Measurements from ENCODE around the gene MAP4K3. TPM values are rescaled to one million over a fixed set of nuclear protein-coding genes. Genes with fewer than 3 reads are reported as not detected.

The MAP4K3 gene
- total and polyA plus RNA-seq, 10 of the 15 experiments (the other 5 are each of a cell fraction or from before 2014, with no cell fraction given): 0.04 to 0.95 (median 0.21) TPM; not detected in 1

GRCh38 chr2:39227628-39228412, 209.3 kb downstream of the MAP4K3 start:
- ATAC-seq (peak; percentile 93), DNase-seq (ENCODE audit: low read depth, low spot score) (peak; percentile 28), FAIRE-seq (peak; percentile 84)
- no peaks in the 10 kb centered on the region for H3K79me2 ChIP-seq (ENCODE audit: control insufficient read depth, insufficient read depth, low read length)
- H3K9me3 ChIP-seq (replicated peaks; ENCODE audit: control insufficient read depth, insufficient read depth, low read length): no peaks in the 10 kb centered on the region
- POLR2A ChIA-PET: interaction anchor here (0.7 to 2.4 kb wide), 2 partner anchors 107 to 280 kb away, joined by 3 to 17 read pairs; partner anchors contain the start of gene SOS1
- CTCF ChIA-PET: interaction anchor here (0.7 to 9.3 kb wide), 35 partner anchors 12 to 304 kb away, joined by 3 to 319 read pairs (median 4); partner anchors contain the start of gene SOS1
- intact Hi-C loops (cut with micrococcal nuclease; ENCODE audit: unreplicated experiment): loop anchor here (1.0 kb wide), 2 partner anchors 108 to 169 kb away; no protein-coding TSS in a partner anchor
- H4K20me1 ChIP-seq (ENCODE audit: control insufficient read depth, insufficient read depth): no peaks in the 10 kb centered on the region
- no peak overlapping the region; the same call in 1 of the 2 replicates for H3K9ac ChIP-seq (ENCODE audit: control insufficient read depth, insufficient read depth, low read length)
- SMC1A ChIA-PET (ENCODE audit: uncharacterized antibody, unreplicated experiment): interaction anchor here (0.6 to 4.7 kb wide), 32 partner anchors 12 to 874 kb away, joined by 3 to 145 read pairs (median 4); partner anchors contain the start of gene SOS1
- peak overlapping the region; percentile 83 for H2AFZ ChIP-seq (ENCODE audit: control insufficient read depth, low read depth, low read length)
- WGBS (ENCODE audit: insufficient coverage, insufficient replicate concordance, low lambda C conversion rate, missing lambda C conversion rate): 16% methylated on average over 9 of the region's 9 CpGs
- no peaks in the 10 kb centered on the region for H3K27me3 ChIP-seq (replicated peaks in 1 of 2; ENCODE audit: control insufficient read depth in 2 of 2, insufficient read depth in 2 of 2, low read length in 1 of 2)
- peaks cover 3% of the 10 kb centered on the region; the same call in 1 of the 2 replicates for H3K4me1 ChIP-seq (ENCODE audit: control insufficient read depth, insufficient read depth, low read length)
- no peaks in the 10 kb centered on the region for H3K36me3 ChIP-seq (ENCODE audit: control insufficient read depth in 2 of 2, insufficient read depth in 2 of 2, low read length in 1 of 2)
- H3K27ac ChIP-seq (ENCODE audit: control insufficient read depth, insufficient read depth): no peak overlapping the region
- no TSS peak for BruUV-seq (replicated peaks)
- RAD21 ChIA-PET (ENCODE audit: unreplicated experiment): interaction anchor here (0.6 to 6.1 kb wide), 18 partner anchors 14 to 279 kb away, joined by 3 to 160 read pairs (median 4); partner anchors contain the start of gene SOS1
- peak overlapping the region; percentile 25; the same call in 1 of the 2 replicates for H3K4me2 ChIP-seq (ENCODE audit: control insufficient read depth, insufficient read depth)
- in situ Hi-C loops (cut with MboI): loop anchor here (5.0 kb wide), 2 partner anchors 166 to 281 kb away; no protein-coding TSS in a partner anchor
- no peak overlapping the region for H3K4me3 ChIP-seq
- TF ChIP-seq ZBTB40 (IDR thresholded peaks at IDR 0.05; ENCODE audit: borderline replicate concordance): no peak
- TF ChIP-seq PAX8 (IDR thresholded peaks at IDR 0.05): no peak
- no peak for TF ChIP-seq NFYB (IDR thresholded peaks at IDR 0.05; ENCODE audit: insufficient read depth, low read depth, low read length)
- TF ChIP-seq RELA (IDR thresholded peaks at IDR 0.05; ENCODE audit: borderline replicate concordance, partially characterized antibody): no peak
- no peak for TF ChIP-seq PKNOX1 (IDR thresholded peaks at IDR 0.05)
- TF ChIP-seq E4F1 (IDR thresholded peaks at IDR 0.05; ENCODE audit: borderline replicate concordance, partially characterized antibody): no peak
- TF ChIP-seq CTCF (IDR thresholded peaks at IDR 0.05 in 2 of 3, conservative IDR thresholded peaks at IDR 0.05 in 1 of 3; ENCODE audit: control insufficient read depth in 2 of 3, extremely low read depth in 1 of 3, insufficient read depth in 1 of 3, low read depth in 3 of 3, low read length in 3 of 3): peak; percentile 78 to 89 (median 79); a peak in 5 of 6 replicates
- TF ChIP-seq WRNIP1 (IDR thresholded peaks at IDR 0.05; ENCODE audit: borderline replicate concordance, low read depth, low read length): no peak
- TF ChIP-seq RB1 (IDR thresholded peaks at IDR 0.05; ENCODE audit: borderline replicate concordance): peak; percentile 44; the same call in 1 of the 2 replicates
- TF ChIP-seq CHD4 (IDR thresholded peaks at IDR 0.05): no peak
- peak; percentile 97 for TF ChIP-seq SMC3 (IDR thresholded peaks at IDR 0.05; ENCODE audit: borderline replicate concordance, low read length)
